ENCODE results near the gene NEK10.

The NEK10 gene

DNA sequence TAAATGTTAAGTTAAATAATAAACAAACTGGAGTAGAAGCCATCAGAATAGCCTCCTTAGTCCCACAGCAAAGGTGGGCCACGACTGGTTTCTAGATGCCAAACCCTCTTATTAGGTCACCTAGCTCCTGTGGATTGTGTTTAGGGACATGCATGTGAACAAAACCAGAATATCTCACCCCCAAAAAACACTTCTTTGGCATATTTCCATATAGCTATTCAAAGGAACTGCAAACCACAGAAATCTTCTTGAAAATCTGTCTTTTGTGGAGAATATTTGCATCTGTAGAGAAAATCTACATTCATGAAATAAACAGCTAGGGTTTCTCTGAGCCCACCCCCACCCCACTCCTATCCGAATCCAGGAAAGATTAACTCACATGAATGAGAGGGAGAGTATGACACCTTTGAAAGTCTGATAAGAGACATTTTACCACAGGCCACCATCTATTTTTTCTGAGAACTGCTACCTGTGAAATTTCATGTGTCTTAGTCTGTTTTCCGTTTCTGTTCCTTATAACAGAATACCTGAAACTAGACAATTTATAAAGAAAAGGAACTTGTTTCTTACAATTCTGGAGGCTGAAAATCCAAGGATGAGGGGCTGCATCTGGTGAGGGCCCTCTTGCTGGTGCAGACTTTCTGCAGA, 159.4 kb downstream of the NEK10 start:
- H3K27ac ChIP-seq: no peak overlapping the region
- TF ChIP-seq, protein P1, sequence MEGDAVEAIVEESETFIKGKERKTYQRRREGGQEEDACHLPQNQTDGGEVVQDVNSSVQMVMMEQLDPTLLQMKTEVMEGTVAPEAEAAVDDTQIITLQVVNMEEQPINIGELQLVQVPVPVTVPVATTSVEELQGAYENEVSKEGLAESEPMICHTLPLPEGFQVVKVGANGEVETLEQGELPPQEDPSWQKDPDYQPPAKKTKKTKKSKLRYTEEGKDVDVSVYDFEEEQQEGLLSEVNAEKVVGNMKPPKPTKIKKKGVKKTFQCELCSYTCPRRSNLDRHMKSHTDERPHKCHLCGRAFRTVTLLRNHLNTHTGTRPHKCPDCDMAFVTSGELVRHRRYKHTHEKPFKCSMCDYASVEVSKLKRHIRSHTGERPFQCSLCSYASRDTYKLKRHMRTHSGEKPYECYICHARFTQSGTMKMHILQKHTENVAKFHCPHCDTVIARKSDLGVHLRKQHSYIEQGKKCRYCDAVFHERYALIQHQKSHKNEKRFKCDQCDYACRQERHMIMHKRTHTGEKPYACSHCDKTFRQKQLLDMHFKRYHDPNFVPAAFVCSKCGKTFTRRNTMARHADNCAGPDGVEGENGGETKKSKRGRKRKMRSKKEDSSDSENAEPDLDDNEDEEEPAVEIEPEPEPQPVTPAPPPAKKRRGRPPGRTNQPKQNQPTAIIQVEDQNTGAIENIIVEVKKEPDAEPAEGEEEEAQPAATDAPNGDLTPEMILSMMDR (conservative IDR thresholded peaks at IDR 0.05): no peak
- no peak for TF ChIP-seq ZFX (IDR thresholded peaks at IDR 0.05)

DNA sequence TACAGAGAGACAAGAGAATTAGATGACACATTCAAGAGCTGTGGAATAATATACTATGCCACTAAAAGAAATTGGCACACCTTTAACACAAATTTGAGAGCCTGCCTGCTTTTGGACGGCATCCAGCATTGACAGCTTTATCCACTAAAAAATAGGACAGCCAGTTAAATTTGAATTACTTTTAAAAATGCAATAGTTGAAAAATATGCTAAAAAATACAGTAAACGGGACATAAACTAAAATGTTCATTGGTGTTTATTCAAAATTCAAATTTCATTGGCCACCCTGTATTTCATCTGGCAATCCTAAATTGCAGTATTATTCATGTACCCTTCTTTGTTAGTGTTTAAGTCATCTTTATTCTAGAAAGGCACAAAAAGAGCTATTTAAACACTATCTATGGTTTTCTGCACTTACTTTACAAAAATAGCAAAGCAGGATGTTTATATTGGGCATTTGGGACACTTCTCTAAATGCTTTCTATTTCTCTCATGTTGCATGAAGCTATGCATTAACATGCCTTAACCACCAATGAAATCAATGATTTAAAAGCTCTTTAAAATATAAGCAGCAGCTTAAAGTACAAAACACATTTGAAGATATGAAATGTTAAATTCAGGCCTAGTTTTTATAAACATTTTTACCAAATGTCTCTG, 160.1 kb downstream of the NEK10 start:
- H3K27ac ChIP-seq: no peak overlapping the region
- TF ChIP-seq ZFX (IDR thresholded peaks at IDR 0.05): no peak
- TF ChIP-seq, protein P1 (conservative IDR thresholded peaks at IDR 0.05): no peak

DNA sequence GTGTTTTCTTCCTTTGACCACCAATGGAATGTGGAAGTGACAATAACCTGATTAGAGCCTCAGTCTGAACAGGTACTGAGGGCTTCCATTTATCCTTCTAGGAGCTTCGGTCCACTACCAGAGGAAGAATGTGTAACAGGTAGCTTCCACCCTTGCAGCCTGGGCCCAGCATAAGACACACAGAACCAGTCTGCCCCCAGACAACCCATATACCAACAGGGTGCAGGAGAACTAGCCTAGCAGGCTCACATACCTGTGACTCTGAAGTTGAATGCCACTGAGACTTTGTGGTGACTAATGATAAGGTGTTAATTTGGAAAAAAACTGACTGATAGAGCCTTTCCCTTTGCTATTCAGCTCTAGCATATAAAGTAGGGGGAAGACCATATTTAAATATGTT, 166.2 kb downstream of the NEK10 start:
- no peak overlapping the region for H3K27ac ChIP-seq
- TF ChIP-seq, protein P1 (conservative IDR thresholded peaks at IDR 0.05): no peak
- no peak for TF ChIP-seq ZFX (IDR thresholded peaks at IDR 0.05)

DNA sequence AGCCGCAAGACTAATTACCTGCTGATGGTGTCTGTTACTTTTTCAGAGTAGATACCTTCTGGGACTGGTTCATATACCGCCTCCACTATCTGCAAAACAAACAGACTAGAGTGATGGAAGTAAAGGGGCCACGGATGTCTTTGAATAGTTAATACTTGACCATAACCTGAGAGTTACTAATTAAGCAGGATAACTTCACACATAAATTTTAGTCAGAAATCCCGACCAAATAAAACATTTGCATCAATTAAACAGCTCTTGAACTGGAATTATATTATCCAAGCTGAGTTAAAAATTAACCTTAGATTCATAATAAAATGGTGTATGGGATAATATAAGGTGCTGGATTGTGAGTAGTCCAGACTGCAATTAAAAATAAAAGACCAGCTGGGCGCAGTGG, 167.7 kb downstream of the NEK10 start:
- TF ChIP-seq ZFX (IDR thresholded peaks at IDR 0.05): no peak
- TF ChIP-seq, protein P1 (conservative IDR thresholded peaks at IDR 0.05): no peak
- no peak overlapping the region for H3K27ac ChIP-seq

DNA sequence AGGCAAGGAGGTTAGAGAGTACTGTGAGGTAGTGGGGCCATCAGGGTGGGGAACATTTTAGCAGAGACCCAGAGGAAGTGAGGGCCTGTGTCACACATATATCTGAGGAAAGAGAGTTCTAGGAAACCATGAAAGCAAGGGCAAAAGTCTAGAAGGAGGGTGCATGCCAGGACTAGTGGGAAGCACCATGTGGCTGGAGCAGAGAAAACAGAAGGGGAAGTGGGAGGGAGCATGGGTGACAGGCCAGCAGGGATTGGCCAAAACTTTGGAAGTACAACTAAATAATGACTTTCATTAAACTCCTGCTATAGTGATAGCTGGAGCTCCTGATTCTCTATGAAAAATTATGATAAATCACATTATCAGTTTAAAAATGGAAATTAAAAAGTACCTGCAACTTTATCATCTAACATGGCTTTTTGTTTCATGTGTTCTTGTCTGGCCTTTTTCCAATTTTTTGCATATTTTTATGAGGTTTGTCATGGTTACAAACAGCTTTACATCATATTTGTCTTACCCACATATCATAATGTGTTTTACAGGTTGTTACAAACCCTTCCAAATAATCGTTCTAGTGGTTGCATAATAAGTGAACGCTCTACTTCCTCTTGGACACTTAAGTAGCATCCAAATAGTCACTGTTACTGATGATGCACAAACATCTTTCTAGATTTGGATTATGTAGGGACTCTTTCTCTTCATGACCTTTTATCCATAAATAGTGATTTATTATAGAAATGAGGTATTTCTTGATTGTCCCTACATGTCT, 168.3 kb downstream of the NEK10 start:
- no peak overlapping the region for H3K27ac ChIP-seq
- TF ChIP-seq, protein P1 (conservative IDR thresholded peaks at IDR 0.05): no peak
- no peak for TF ChIP-seq ZFX (IDR thresholded peaks at IDR 0.05)

DNA sequence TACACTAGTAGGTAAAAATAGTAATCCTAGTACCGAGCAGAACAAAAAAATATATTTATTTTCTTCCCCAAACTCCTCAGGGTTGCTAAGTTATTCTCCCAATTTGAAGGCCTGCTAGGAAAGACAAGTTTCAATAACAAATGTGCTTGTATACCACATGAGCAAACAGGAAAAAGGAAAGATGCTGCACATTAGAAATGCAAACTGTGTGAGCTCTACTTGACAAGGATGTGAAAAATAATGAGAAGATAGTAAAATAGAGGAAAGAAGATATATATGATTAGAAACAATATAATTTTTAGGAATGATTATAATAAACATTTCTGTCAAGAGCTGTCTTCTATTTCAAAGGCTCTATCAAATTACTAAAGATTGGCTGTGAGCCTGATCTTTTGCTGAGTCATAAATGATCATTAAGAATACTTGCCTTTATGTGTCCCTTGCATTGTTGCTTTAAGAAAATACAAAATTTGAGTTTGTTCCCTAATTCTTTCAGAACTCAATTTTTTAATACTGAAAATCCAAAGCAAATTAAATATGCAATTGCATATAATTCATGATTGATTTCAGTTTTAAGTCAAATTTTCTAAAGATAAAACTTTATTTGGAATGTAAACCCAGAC, 174.2 kb downstream of the NEK10 start:
- H3K27ac ChIP-seq: no peak overlapping the region
- TF ChIP-seq ZFX (IDR thresholded peaks at IDR 0.05): no peak

DNA sequence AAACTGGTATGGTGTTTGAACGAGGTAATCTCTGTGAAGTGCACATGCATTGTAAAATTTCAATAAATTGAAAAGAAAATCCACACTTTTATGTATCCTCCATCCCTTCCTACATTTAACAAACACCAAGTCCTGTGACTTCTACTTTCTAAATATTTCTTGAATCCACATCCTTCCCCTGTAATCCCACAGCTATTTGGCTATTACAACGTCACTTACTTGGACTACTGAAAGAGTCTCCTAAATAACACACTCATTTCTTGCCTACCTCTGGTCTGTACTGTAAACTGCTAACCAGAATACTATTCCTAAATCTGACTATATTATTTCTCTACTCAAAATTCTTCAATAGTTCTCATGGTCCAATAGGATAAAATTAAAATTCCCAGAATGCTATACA, 176.1 kb downstream of the NEK10 start:
- H3K27ac ChIP-seq: no peak overlapping the region
- no peak for TF ChIP-seq ZFX (IDR thresholded peaks at IDR 0.05)
- TF ChIP-seq, protein P1 (conservative IDR thresholded peaks at IDR 0.05): no peak

Data from C4-2B (cell line).